Bronchial epithelial cell (primary cell): ENCODE data around the gene STAMBP. TPM values are rescaled to one million over a fixed set of nuclear protein-coding genes. Genes with fewer than 3 reads are reported as not detected.

Experiments used
- DNase-seq: peaks from one replicate; pipeline ENCODE4 v3.0.0-alpha.2; 2010; ENCODE audit warnings: low read depth
- FAIRE-seq: peaks from 2 replicates; lab custom pipeline; 2011; peaks lifted over from hg19 to GRCh38; lab: Jason Lieb, UNC
- H3K27me3 ChIP-seq: 2 replicates; pipeline ENCODE4 v1.5.1; 2011; ENCODE audit warnings: low read length; ENCODE audit not compliant: control insufficient read depth, insufficient read depth
- H3K36me3 ChIP-seq: 2 replicates; pipeline ENCODE4 v1.5.1; 2011; ENCODE audit warnings: low read length; ENCODE audit not compliant: control insufficient read depth, insufficient read depth
- H3K4me3 ChIP-seq: 2 replicates; pipeline ENCODE4 v1.5.1; 2011; ENCODE audit warnings: mild to moderate bottlenecking, low read depth, low read length, control low read depth
- total RNA-seq: library from RNA; depleted of rRNA; stranded (reverse); fragments of >200 nt; gene quantifications from 2 replicates; pipeline ENCODE4 v1.2.1, GENCODE V29; 2014
- TF ChIP-seq, protein P1 (sequence below): IDR thresholded peaks from 2 replicates; pipeline ENCODE4 v1.5.1; 2011; ENCODE audit warnings: mild to moderate bottlenecking, moderate library complexity, low read length, control low read depth, inconsistent platforms; ENCODE audit not compliant: insufficient read depth, severe bottlenecking

Gene STAMBP
- total RNA-seq, 1 donor from 2014 or later: 24.0 TPM

DNA sequence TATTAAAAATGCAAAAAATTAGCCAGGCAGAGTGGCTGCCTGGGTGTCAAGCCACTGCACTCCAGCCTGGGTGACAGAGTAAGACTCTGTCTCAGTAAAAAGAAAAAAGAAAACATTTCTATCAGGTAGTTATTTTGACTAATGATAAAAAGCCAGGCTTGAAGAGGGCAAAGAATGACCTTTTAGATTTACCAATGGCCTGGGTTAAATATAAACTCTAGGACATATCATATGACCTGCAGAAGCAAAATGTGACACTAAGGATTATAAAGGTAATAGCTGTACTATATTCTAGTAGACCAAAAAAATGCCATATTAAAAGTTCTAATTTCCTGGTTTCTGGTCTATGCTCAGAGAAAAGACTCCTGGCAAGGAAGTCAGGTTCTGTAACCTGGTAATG, 16.1 kb upstream of the STAMBP start:
- no peaks in the 10 kb centered on the region for H3K36me3 ChIP-seq
- no peaks in the 10 kb centered on the region for H3K27me3 ChIP-seq
- FAIRE-seq (no peak), DNase-seq (no peak)
- TF ChIP-seq, protein P1, sequence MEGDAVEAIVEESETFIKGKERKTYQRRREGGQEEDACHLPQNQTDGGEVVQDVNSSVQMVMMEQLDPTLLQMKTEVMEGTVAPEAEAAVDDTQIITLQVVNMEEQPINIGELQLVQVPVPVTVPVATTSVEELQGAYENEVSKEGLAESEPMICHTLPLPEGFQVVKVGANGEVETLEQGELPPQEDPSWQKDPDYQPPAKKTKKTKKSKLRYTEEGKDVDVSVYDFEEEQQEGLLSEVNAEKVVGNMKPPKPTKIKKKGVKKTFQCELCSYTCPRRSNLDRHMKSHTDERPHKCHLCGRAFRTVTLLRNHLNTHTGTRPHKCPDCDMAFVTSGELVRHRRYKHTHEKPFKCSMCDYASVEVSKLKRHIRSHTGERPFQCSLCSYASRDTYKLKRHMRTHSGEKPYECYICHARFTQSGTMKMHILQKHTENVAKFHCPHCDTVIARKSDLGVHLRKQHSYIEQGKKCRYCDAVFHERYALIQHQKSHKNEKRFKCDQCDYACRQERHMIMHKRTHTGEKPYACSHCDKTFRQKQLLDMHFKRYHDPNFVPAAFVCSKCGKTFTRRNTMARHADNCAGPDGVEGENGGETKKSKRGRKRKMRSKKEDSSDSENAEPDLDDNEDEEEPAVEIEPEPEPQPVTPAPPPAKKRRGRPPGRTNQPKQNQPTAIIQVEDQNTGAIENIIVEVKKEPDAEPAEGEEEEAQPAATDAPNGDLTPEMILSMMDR: no peak
- H3K4me3 ChIP-seq: no peak overlapping the region

GRCh38 chr2:73818296-73818695, 10.5 kb upstream of the STAMBP start:
- TF ChIP-seq, protein P1: no peak
- no peaks in the 10 kb centered on the region for H3K27me3 ChIP-seq
- H3K4me3 ChIP-seq: no peak overlapping the region
- no peaks in the 10 kb centered on the region for H3K36me3 ChIP-seq
- no peak for DNase-seq
- no peak for FAIRE-seq

DNA sequence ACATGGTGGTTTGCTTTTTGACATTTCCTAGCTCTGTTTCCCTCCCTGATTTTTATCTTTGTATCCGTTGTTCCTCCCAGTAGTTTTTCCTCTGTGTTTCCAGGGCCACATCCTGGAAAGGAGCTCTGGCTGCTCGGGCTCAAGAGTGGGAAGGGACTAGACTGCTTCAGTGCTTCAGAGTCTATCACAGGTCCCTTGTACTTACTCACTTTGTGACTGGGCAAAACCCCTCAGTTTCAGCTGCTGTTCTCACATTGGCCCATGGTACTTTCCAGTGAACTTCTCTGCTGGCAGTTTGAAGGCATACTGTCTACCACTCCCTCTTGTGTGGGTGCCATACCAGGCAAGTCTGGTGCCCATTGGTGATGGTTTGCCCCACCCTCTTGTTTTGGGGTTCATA, 7.5 kb upstream of the STAMBP start:
- FAIRE-seq (no peak), DNase-seq (no peak)
- Histone ChIP-seq H3K36me3 (no peaks in the 10 kb centered on the region), H3K27me3 (no peaks in the 10 kb centered on the region), H3K4me3 (no peak overlapping the region)
- TF ChIP-seq, protein P1: no peak

- DNase-seq (no peak), FAIRE-seq (no peak)
- TF ChIP-seq, protein P1: no peak
- Histone ChIP-seq H3K36me3 (no peaks in the 10 kb centered on the region), H3K4me3 (no peak overlapping the region), H3K27me3 (no peaks in the 10 kb centered on the region)
Measured at GRCh38 chr2:73821669-73822068, 7.1 kb upstream of the STAMBP start.

DNA sequence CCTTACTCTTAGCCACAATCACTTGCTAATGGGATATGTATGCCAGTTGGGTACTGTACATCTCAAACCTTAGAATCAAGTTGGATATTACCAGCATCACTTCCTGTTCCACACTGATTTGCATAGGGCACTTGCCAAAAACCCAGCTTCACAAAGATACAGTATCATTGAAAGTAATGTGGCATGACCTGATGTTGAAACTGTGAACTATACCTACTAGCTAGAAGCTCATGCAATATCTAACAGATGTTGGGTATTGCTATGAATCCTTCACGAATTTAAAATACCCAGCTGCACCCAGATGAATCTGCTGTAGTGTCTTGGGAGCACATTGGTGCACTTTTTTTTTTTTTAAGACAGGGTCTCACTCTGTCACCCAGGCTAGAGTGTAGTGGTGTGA, 6.5 kb upstream of the STAMBP start:
- no peaks in the 10 kb centered on the region for H3K27me3 ChIP-seq
- no peak overlapping the region for H3K4me3 ChIP-seq
- no peaks in the 10 kb centered on the region for H3K36me3 ChIP-seq
- no peak for FAIRE-seq
- no peak for DNase-seq
- TF ChIP-seq, protein P1: no peak

GRCh38 chr2:73822991-73823390, 5.8 kb upstream of the STAMBP start:
- DNase-seq: no peak
- Histone ChIP-seq H3K27me3 (no peaks in the 10 kb centered on the region), H3K36me3 (no peaks in the 10 kb centered on the region), H3K4me3 (no peak overlapping the region)
- TF ChIP-seq, protein P1: no peak
- no peak for FAIRE-seq
